Measurements from ENCODE around the gene NUP50.

Gene NUP50

DNA sequence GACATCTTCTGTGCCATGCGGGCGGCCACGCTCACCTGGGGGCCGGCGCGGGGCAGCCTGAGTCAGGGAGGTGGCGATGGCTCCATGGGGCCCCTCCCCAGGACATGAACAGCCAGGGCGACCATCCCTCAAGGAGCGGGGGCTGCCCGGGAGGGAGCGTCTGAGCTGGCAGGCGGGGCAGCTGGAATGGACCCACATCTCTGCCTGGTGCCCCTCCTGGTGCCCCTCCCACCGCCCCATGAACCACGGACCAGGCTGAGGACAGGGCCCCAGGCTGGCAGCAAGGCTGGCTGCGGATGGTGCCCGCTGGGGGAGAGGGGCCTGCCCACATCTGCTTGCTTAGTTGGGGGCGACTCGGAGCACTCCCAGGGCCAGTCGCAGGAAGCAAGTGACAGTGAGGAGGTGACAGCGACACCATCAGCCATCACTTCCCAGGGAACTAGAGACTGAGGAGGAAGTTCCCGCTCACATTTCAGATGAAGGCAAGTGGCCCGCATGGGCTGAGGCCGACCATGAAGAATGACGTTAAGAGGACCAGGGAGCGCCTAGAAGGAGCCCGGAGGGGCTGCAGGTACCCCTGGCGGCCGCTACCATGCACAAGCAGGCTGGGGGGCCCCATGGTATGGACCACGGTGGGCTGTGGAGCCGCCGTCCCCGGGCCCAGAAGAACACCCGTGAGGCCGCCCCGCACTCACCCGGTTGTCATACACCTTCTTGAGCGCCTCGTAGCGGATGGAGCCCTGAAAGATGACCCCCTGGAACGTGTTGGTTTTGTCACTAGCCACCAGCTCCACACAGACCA is 39.6 kb downstream of the NUP50 start:
- TF ChIP-seq, protein P1, sequence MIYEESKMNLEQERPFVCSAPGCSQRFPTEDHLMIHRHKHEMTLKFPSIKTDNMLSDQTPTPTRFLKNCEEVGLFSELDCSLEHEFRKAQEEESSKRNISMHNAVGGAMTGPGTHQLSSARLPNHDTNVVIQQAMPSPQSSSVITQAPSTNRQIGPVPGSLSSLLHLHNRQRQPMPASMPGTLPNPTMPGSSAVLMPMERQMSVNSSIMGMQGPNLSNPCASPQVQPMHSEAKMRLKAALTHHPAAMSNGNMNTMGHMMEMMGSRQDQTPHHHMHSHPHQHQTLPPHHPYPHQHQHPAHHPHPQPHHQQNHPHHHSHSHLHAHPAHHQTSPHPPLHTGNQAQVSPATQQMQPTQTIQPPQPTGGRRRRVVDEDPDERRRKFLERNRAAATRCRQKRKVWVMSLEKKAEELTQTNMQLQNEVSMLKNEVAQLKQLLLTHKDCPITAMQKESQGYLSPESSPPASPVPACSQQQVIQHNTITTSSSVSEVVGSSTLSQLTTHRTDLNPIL (CRISPR knock-in tag; IDR thresholded peaks at IDR 0.05; ENCODE audit: low read depth): no peak
- no peak for TF ChIP-seq TOX (CRISPR knock-in tag; IDR thresholded peaks at IDR 0.05; ENCODE audit: borderline replicate concordance)
- TF ChIP-seq OSR1 (CRISPR knock-in tag; IDR thresholded peaks at IDR 0.05): no peak
- no peak for TF ChIP-seq ISL1 (CRISPR knock-in tag; IDR thresholded peaks at IDR 0.05)
- no peak for TF ChIP-seq PPARA (CRISPR knock-in tag; IDR thresholded peaks at IDR 0.05; ENCODE audit: borderline replicate concordance)
- TF ChIP-seq, protein P2, sequence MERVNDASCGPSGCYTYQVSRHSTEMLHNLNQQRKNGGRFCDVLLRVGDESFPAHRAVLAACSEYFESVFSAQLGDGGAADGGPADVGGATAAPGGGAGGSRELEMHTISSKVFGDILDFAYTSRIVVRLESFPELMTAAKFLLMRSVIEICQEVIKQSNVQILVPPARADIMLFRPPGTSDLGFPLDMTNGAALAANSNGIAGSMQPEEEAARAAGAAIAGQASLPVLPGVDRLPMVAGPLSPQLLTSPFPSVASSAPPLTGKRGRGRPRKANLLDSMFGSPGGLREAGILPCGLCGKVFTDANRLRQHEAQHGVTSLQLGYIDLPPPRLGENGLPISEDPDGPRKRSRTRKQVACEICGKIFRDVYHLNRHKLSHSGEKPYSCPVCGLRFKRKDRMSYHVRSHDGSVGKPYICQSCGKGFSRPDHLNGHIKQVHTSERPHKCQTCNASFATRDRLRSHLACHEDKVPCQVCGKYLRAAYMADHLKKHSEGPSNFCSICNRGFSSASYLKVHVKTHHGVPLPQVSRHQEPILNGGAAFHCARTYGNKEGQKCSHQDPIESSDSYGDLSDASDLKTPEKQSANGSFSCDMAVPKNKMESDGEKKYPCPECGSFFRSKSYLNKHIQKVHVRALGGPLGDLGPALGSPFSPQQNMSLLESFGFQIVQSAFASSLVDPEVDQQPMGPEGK (CRISPR knock-in tag; IDR thresholded peaks at IDR 0.05; ENCODE audit: borderline replicate concordance): no peak
- no peak for TF ChIP-seq ZC3H10 (CRISPR knock-in tag; IDR thresholded peaks at IDR 0.05)
- TF ChIP-seq ZFP3 (CRISPR knock-in tag; IDR thresholded peaks at IDR 0.05): no peak
- no peak for TF ChIP-seq TCF4 (CRISPR knock-in tag; IDR thresholded peaks at IDR 0.05; ENCODE audit: borderline replicate concordance)
- TF ChIP-seq GLIS3 (CRISPR knock-in tag; IDR thresholded peaks at IDR 0.05): no peak
- TF ChIP-seq, protein P3, sequence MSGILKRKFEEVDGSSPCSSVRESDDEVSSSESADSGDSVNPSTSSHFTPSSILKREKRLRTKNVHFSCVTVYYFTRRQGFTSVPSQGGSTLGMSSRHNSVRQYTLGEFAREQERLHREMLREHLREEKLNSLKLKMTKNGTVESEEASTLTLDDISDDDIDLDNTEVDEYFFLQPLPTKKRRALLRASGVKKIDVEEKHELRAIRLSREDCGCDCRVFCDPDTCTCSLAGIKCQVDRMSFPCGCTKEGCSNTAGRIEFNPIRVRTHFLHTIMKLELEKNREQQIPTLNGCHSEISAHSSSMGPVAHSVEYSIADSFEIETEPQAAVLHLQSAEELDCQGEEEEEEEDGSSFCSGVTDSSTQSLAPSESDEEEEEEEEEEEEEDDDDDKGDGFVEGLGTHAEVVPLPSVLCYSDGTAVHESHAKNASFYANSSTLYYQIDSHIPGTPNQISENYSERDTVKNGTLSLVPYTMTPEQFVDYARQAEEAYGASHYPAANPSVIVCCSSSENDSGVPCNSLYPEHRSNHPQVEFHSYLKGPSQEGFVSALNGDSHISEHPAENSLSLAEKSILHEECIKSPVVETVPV (CRISPR knock-in tag; IDR thresholded peaks at IDR 0.05): no peak
- TF ChIP-seq, protein P4, sequence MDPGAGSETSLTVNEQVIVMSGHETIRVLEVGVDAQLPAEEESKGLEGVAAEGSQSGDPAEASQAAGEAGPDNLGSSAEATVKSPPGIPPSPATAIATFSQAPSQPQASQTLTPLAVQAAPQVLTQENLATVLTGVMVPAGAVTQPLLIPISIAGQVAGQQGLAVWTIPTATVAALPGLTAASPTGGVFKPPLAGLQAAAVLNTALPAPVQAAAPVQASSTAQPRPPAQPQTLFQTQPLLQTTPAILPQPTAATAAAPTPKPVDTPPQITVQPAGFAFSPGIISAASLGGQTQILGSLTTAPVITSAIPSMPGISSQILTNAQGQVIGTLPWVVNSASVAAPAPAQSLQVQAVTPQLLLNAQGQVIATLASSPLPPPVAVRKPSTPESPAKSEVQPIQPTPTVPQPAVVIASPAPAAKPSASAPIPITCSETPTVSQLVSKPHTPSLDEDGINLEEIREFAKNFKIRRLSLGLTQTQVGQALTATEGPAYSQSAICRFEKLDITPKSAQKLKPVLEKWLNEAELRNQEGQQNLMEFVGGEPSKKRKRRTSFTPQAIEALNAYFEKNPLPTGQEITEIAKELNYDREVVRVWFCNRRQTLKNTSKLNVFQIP (CRISPR knock-in tag; IDR thresholded peaks at IDR 0.05; ENCODE audit: borderline replicate concordance, low read depth): no peak
- TF ChIP-seq ZFP30 (CRISPR knock-in tag; IDR thresholded peaks at IDR 0.05): no peak
- no peak for TF ChIP-seq ZNF8 (CRISPR knock-in tag; IDR thresholded peaks at IDR 0.05)
- no peak for ATAC-seq

DNA sequence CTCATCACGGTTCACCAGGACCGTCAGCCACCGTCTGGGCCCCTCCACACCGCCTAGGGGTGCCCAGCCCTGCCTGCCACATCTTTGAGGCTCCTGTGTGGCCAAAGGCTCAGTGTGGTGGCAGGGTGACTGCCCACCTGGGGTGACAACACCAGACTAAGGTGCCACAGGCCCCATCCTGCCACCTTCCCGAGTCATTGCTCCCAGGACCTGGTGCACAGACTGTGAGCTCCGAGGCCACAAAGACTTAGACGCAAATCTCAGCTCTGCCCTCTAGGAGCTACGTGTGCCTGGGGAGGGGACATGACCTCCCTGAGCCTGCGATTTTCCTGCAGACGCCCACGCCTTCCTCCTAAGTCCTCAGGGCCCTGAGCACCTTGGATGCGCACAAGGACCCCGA is 40.5 kb downstream of the NUP50 start:
- no peak for ATAC-seq
- TF ChIP-seq CSDC2 (CRISPR knock-in tag; IDR thresholded peaks at IDR 0.05): no peak
- no peak for TF ChIP-seq SNAI2 (CRISPR knock-in tag; IDR thresholded peaks at IDR 0.05)
- no peak for TF ChIP-seq TOX (CRISPR knock-in tag; IDR thresholded peaks at IDR 0.05; ENCODE audit: borderline replicate concordance)
- no peak for TF ChIP-seq OSR1 (CRISPR knock-in tag; IDR thresholded peaks at IDR 0.05)
- no peak for TF ChIP-seq ARNTL (CRISPR knock-in tag; IDR thresholded peaks at IDR 0.05; ENCODE audit: borderline replicate concordance, low read depth)
- no peak for TF ChIP-seq GLIS3 (CRISPR knock-in tag; IDR thresholded peaks at IDR 0.05)
- no peak for TF ChIP-seq ZNF70 (CRISPR knock-in tag; IDR thresholded peaks at IDR 0.05)
- TF ChIP-seq TCF4 (CRISPR knock-in tag; IDR thresholded peaks at IDR 0.05; ENCODE audit: borderline replicate concordance): no peak
- TF ChIP-seq, protein P1 (CRISPR knock-in tag; IDR thresholded peaks at IDR 0.05; ENCODE audit: low read depth): no peak
- TF ChIP-seq, protein P2 (CRISPR knock-in tag; IDR thresholded peaks at IDR 0.05; ENCODE audit: borderline replicate concordance): no peak
- TF ChIP-seq ZFP3 (CRISPR knock-in tag; IDR thresholded peaks at IDR 0.05): no peak
- TF ChIP-seq, protein P4 (CRISPR knock-in tag; IDR thresholded peaks at IDR 0.05; ENCODE audit: borderline replicate concordance, low read depth): no peak
- TF ChIP-seq RARB (CRISPR knock-in tag; IDR thresholded peaks at IDR 0.05): no peak
- no peak for TF ChIP-seq ZC3H10 (CRISPR knock-in tag; IDR thresholded peaks at IDR 0.05)
- TF ChIP-seq ZFP30 (CRISPR knock-in tag; IDR thresholded peaks at IDR 0.05): no peak
